ENCODE results near the gene MBD1.
A peak's percentile ranks its signal among the peaks of the same experiment; 100 is the strongest.

Gene MBD1

DNA sequence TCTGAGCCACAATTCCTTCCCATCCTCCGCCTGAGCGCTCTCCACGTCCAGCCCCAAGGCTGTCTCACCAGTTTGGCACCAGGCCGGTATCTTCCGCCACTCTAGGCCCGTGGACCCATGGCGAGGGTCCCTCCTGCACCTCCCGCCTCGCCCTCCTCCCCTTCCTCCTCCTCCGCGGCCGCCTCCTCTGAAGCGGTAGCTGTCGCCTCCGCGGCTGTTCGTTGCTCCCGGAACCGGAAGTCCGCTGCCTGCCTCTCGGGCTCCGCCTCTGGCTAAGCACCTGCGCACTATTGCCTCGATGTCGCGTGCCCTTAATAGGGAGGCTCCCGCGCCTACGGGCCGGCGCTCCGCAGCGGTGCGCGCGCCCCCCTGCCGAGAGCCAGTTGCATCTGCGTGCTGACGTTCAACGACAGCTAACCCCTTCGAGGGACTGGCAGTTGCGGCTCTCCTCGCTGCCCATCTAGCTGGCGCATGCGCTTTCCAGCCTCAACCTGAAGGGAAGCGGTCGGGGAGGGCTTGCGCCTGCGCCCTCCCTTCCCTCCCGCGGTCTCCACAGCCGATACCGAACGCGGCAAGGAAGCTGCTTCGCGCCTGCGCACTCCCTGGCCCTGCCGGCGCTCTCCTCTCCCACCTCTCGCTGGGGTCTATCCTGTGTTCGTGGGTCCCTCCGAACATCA, at the start of gene MBD1:
Gene MBD1 (minus strand): TSS at position 229 of the 677 bp plus-strand sequence. CDS start 1,531 bp downstream, outside the sequence.
- ChIA-PET POLR2A (interaction anchor here (0.6 to 1.0 kb wide), 6 partner anchors 8 to 849 kb away, joined by 3 to 4 read pairs (median 3); partner anchors contain the start of genes CFAP53 and SKA1), CTCF (interaction anchor here (0.9 to 4.5 kb wide), 7 partner anchors 9 to 75 kb away, joined by 3 to 49 read pairs (median 3); partner anchors contain the start of gene CFAP53)
- peak; percentile 98 for DNase-seq (ENCODE audit: extremely low spot score)
- TF ChIP-seq, protein P1, sequence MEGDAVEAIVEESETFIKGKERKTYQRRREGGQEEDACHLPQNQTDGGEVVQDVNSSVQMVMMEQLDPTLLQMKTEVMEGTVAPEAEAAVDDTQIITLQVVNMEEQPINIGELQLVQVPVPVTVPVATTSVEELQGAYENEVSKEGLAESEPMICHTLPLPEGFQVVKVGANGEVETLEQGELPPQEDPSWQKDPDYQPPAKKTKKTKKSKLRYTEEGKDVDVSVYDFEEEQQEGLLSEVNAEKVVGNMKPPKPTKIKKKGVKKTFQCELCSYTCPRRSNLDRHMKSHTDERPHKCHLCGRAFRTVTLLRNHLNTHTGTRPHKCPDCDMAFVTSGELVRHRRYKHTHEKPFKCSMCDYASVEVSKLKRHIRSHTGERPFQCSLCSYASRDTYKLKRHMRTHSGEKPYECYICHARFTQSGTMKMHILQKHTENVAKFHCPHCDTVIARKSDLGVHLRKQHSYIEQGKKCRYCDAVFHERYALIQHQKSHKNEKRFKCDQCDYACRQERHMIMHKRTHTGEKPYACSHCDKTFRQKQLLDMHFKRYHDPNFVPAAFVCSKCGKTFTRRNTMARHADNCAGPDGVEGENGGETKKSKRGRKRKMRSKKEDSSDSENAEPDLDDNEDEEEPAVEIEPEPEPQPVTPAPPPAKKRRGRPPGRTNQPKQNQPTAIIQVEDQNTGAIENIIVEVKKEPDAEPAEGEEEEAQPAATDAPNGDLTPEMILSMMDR (IDR thresholded peaks at IDR 0.05; ENCODE audit: control extremely low read depth, extremely low read depth, low read depth, missing control alignments), result no peak

DNA sequence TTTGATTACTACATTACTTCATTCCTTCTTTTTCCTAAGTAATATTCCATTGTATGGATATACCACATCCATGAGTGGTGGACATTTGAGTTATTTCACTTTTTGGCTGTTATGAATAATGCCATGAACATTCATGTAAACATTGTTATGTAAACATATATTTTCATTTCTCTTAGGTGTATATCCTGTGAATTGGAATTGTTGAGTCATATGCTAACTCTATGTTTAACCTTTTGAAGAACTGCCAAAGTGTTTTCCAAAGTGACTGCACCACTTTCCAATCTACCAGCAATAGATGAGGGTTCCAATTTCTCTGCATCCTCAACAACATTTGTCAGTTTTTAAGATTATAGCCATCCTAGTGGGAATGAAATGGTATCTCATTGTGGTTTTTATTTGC, 48.9 kb upstream of the MBD1 start:
- CTCF ChIA-PET, result no interaction called here
- TF ChIP-seq, protein P1 (IDR thresholded peaks at IDR 0.05; ENCODE audit: control extremely low read depth, extremely low read depth, low read depth, missing control alignments), result no peak
- DNase-seq (ENCODE audit: extremely low spot score), result no peak
- POLR2A ChIA-PET, result no interaction called here

GRCh38 chr18:50327983-50328382, 46.7 kb upstream of the MBD1 start:
- POLR2A ChIA-PET, result no interaction called here
- TF ChIP-seq, protein P1 (IDR thresholded peaks at IDR 0.05; ENCODE audit: control extremely low read depth, extremely low read depth, low read depth, missing control alignments), result no peak
- CTCF ChIA-PET, result interaction anchor here (1.0 to 2.4 kb wide), 4 partner anchors 8 to 61 kb away, joined by 3 to 6 read pairs (median 6); partner anchors contain the start of gene CFAP53
- no peak for DNase-seq (ENCODE audit: extremely low spot score)

DNA sequence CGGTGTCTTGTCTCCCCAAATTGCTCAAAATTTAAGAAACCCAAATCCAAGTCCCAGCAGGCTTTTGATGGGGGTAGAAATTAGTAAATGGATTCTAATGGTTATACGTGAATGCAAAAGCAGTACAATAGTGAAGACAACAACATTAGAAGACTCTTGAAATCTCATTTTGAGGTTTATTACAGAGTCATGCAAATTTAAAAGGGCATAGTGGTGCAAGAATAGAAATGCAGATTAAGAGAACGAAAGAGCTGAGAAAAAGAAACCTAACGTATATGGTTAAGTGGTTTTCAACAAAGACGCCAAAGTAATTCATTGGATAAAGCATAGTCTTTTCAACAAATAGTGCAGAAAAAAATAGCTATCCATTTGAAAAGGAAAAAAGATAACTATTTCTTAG, 39.4 kb upstream of the MBD1 start:
- ChIA-PET POLR2A (no interaction called here), CTCF (interaction anchor here (1.5 to 2.8 kb wide), 4 partner anchors 11 to 52 kb away, joined by 3 to 12 read pairs (median 10); no protein-coding TSS in a partner anchor)
- TF ChIP-seq, protein P1 (IDR thresholded peaks at IDR 0.05; ENCODE audit: control extremely low read depth, extremely low read depth, low read depth, missing control alignments), result no peak
- DNase-seq (ENCODE audit: extremely low spot score), result no peak

- TF ChIP-seq, protein P1 (IDR thresholded peaks at IDR 0.05; ENCODE audit: control extremely low read depth, extremely low read depth, low read depth, missing control alignments), result no peak
- peak; percentile 55 for DNase-seq (ENCODE audit: extremely low spot score)
- ChIA-PET POLR2A (no interaction called here), CTCF (interaction anchor here (1.0 to 3.2 kb wide), 8 partner anchors 14 to 49 kb away, joined by 3 to 16 read pairs (median 4); partner anchors contain the start of gene CFAP53)
Observed at GRCh38 chr18:50315100-50315871, 34.0 kb upstream of the MBD1 start.

DNA sequence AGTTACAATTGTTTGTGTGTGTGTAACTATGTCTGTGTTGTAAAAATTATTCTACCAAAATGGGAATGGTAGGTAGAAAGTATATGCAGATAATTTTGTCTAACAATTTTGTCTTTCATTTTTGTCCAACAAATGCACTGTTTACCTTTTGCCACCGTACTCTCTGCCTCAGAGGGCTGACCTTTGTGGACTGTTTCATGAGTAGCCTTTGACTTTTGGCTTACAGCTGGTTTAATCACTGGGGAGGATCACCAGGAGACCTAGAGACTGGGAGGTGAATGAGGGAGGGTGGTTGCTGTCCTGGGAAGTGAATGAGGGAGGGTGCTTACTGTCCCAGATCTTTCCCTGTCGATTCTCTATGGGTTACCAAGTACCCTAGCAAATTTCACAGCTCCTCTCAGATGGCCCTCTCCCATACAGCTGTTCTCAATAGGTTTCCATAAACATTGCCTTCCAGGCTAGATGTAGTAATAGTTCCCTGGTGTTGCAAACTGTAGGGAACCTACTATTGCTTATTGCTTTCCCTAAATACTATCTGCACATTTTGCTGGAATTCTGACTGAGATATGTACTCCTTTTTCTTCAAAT, 32.6 kb upstream of the MBD1 start:
- DNase-seq (ENCODE audit: extremely low spot score), result no peak
- POLR2A ChIA-PET, result no interaction called here
- CTCF ChIA-PET, result interaction anchor here (1.0 to 3.2 kb wide), 7 partner anchors 12 to 48 kb away, joined by 3 to 16 read pairs (median 5); partner anchors contain the start of gene CFAP53
- TF ChIP-seq, protein P1 (IDR thresholded peaks at IDR 0.05; ENCODE audit: control extremely low read depth, extremely low read depth, low read depth, missing control alignments), result no peak
